Measurements from ENCODE around the gene SSH2.

DNA sequence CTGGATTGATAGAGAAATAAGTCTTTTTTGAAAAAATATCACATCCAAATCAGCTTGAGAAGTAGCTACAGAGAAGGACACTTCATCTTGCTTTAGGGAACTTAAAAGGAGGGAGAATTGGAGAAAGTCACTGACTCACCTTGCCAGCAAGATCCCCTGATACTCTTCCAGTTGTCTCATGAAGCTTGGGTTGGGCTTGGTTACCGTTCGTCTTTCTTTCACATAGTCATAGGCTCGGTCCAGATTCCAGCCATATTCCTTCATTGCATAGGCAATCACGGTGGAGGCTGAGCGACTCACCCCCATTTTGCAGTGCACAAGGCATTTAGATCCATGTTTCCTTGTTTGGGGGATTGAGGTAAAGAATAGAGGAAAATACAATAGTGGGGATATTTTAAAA is 282.0 kb downstream of the SSH2 start:
- TF ChIP-seq POLR2A (IDR thresholded peaks at IDR 0.05) = no peak
- TF ChIP-seq, protein P1, sequence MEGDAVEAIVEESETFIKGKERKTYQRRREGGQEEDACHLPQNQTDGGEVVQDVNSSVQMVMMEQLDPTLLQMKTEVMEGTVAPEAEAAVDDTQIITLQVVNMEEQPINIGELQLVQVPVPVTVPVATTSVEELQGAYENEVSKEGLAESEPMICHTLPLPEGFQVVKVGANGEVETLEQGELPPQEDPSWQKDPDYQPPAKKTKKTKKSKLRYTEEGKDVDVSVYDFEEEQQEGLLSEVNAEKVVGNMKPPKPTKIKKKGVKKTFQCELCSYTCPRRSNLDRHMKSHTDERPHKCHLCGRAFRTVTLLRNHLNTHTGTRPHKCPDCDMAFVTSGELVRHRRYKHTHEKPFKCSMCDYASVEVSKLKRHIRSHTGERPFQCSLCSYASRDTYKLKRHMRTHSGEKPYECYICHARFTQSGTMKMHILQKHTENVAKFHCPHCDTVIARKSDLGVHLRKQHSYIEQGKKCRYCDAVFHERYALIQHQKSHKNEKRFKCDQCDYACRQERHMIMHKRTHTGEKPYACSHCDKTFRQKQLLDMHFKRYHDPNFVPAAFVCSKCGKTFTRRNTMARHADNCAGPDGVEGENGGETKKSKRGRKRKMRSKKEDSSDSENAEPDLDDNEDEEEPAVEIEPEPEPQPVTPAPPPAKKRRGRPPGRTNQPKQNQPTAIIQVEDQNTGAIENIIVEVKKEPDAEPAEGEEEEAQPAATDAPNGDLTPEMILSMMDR (IDR thresholded peaks at IDR 0.05) = no peak
